Left renal pelvis (tissue), 4 donors: Measurements from ENCODE around the gene VCX3A. TPM values are rescaled to one million over a fixed set of nuclear protein-coding genes. Genes with fewer than 3 reads are reported as not detected.
"Not testable (repeated sequence)": the region's sequence is repeated elsewhere in the genome, so short reads cannot be mapped to it uniquely, and the experiment has no call there.

Source experiments
- DNase-seq, 4 donors: peaks; one replicate each; pipeline ENCODE4 v3.0.0-alpha.2; 2013; ENCODE audit warnings: low read depth in 4 of 4, low spot score in 3 of 4
- polyA plus RNA-seq, 4 donors: library from polyadenylated mRNA; unstranded; fragments of 120-200 nt; gene quantifications; one replicate each; pipeline ENCODE4 v1.2.1, GENCODE V29; 2013; ENCODE audit not compliant: insufficient read length in 4 of 4

The VCX3A gene
- not detected for polyA plus RNA-seq

DNA sequence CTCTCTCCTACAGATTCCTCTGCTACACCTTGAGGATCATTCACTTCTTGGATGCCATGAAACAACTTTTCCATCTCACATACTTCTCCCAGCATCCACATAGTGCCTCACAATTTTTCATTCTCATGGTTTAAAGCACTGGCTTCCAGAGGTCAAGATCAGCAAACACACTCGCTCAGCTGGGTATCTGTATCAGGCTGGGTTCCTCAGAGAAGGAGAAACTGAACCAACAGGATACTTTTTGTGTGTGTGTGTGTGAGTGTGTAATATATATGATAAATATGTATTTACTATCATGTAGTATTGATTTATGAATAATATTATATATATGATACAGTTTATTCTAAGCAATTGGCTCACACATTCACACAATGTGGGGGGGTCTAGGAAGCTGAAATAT is at the start of gene VCX3A:
TSS of gene VCX3A (minus strand) at position 101 of the 400 bp plus-strand sequence. CDS start 621 bp downstream, outside the sequence.
- DNase-seq, result not testable (repeated sequence)

DNA sequence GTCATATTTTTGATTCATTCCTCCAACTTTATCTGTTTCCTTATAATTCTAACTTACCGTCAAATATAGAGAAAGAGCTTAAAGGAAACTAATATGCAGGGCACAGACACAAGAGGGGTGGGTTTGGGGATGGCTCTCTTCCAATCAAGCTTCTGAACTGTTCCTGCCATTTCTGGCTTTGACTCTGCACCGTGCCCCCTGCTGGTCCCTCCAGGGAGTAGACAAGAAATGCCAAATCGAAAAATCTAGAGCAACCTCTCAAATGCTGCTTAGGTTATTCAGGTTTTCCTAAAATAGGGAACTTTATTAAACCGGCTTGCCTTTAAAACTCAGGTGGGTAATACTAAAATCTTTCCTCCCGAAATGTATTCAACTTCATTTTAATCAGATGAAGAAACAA is 39.8 kb upstream of the VCX3A start:
- no peak for DNase-seq

DNA sequence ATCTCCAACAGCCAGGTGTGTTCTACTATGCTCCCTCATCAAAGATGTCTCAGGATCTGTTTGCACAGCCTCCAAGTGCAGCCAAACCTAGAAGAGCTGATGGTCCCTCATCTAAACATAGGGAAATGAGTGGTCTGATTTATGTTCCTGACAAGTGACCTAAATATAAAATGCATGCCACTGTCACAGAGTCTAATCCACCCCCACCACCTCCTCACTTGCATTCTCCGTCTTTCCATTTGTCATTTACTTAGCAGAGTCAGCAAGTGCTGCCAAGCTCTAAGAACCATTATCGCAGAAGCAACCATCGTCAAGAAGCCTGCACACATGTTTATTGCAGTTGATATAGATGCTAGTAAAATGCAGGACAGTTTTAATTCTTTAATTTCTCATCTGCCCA is 33.1 kb upstream of the VCX3A start:
- no peak for DNase-seq

DNA sequence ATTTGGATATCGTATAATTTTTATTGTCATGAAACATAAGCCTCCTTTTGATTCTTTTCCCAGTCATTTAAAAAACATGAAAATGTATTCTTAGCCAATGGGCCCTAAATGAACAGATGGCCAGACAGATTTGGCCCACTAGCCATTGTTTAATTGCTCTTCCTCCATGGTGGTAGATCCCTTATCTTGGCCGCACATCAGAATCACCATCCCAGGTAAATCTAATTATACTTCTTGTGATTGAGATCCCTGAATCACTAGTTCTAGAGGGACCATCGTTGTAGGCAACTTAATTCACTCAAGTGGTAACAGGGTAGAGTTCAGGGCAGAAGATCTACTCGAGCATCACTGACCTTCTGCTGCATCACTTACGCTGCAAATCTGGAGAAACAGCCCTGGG is 24.1 kb upstream of the VCX3A start:
- no peak for DNase-seq

DNA sequence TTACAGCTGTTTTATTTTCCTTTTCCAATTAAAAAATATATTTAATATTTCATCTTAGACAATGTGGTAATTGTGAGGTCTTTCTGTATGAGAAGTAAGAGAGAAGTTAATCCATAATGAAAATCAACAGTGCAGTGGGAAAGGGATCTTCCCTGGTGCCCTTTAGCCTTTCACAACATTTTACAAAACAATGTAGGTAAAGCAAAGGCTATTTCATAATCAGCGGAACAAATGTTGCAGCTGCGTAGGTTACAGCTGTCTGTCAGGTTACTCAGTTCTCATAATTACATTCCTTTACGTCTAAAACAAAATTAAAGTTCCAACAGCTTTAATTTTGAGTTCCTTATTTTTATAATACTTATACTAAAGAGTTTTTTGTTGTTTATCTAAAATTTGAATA is 22.8 kb upstream of the VCX3A start:
- no peak for DNase-seq

DNA sequence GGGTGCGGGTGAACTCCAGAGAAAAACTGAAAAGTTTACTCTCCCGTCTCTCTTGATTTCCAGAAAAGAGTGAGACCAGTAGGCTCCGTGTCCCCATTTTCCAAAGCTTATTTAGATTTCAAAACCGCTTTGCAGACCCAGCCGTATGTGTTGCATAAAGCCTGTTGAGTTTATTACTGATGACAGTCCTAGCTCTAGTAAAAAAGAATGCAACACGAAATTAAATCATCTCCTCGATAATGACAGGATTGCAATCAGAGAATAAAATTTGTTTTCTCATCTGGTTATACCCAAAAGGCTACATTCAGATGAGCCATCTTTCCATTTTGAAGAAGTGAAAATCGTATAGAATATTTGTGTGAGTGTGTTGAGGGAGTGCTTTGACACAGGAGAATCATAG is 16.1 kb upstream of the VCX3A start:
- DNase-seq, result no peak

DNA sequence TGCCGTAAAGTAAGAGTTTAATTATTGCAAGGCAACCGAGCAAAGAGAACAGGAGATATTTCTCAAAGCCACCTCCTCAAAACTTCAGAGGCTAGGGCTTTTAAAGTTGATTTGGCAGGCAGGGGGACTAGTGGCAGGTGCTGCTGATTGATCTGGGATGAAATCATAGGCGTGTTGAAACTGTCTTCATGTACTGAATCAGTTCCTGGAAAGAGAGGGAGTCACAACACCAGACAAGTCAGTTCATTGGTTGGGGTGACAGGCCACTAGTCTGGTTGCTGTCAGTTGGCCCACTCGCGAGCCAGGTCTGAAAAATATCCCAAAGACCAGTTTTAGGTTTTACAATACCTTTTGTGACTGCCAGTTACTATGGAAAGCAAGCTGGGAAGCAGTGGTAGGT is 10.8 kb upstream of the VCX3A start:
- DNase-seq, result no peak

DNA sequence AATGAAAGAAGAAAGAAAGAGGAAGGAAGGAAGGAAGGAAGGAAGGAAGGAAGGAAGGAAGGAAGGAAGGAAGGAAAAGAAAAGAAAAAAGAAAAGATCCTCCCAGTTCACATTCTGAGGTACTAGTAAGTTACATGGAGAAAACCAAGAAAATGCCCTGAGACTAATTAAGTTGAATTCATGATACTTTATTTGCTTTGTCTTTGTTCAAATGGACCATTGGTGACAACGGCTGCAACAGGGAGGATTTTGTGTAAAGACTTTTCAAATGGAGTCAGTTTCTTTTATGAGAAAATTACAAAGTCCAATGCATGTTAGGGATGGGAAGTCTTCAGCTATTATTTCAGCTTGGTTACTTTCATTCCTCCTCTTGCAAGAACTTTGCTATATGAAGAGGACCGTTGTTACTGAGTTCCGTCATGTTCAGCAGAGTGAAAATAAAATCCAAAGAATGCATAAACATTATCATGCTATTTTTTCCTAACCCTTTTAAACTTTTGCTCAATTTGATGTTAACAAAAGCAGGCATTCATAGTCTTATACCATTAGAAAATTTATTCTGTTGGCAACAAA is 8.3 kb downstream of the VCX3A start:
- DNase-seq, result no peak

DNA sequence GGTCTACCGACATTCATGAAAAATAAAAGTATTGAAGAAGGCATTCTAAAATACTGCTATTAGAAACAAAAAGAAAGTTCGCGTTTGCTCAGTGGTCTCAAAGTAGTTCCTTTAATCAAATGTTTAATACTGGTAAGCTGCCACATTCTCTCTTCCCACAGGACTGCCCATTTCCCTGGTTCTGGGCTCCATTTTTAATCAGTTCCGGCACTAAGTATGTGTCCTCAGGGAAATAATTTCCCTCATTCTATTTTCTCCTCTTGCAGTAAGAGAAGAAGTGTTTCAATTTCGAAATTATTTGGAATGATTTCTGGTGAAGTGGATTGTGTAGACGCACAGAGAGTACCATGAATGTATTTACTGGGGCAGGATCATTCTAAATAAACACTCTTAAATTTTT is 17.5 kb downstream of the VCX3A start:
- no peak for DNase-seq

DNA sequence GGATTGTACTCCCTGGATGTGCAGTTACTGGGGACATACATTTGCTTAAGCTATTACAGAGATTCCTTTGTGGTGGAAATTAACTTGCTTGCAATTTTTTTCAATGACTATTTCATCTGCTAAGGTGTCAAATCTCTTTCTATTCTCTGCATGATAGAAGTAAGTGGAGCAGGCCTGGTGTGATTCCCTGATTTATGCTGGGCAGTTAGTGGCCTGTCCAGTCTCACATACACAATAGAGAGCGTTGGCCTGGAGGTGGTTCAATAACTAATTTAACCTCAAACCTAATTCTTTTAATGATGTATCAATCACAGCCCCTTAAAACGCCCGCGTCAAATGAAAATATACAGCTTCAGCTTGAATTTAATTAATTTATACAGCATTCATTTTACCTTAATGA is 28.5 kb downstream of the VCX3A start:
- DNase-seq, result no peak

DNA sequence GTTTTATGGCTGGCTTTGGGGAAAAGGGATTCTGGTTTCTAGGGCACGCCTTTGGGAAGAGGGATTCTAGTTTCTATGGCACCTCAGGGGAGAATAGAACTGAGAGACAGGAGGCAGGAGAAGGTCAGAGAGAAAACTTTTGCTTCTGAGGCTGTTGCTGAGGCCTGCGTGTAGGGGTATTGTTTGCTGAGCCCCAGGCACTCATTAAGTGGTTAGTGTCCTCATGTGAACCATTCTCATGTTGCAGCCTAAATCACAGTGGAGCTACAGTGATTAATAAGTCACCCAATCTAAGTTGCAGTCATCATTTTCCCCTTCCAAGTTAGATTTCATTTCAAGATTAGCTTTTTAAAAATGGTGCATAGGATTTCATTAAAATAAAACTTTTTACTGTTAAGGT is 29.0 kb downstream of the VCX3A start:
- DNase-seq, result peak in 2 of 4 donors; percentile 2 to 4

DNA sequence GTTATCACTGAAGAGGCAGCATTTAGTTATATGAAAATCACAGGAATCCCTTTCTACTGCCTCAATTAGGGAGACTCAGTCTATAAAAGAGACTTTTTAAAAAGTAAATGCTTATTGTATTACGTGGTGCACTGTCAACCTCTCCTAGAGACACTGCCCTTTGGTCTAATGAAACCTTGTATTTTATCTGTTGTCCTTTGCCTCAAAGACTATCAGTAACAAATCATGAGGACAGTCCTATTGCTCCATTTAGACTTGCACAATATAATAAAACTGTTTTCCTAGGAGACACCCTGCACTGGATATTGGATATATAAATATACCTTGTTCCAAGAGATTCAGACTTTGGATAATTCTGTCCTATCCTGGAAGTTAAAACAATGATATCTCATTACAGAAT is 34.2 kb downstream of the VCX3A start:
- DNase-seq, result no peak

DNA sequence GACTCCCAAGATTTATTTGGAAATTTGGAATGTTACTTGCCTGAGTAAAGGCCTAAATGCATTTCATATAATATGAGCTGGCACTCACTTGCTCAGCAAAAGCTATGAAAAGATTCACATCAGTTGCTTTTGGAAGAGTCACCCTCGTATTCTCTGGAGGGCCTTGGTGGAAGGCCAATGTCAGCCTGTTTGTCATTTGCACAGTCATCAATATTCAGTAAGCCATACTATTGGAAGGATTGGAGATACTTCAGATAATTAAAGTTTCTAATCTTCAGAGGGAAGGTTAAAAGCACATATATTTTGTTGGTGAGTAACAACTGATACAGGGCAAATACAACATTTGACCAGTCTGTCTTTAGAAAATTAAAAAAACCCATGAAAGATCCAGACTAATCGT is 36.6 kb downstream of the VCX3A start:
- DNase-seq, result no peak
